ENCODE measurements around the gene ZNF443.
"Not testable (repeated sequence)": the region's sequence is repeated elsewhere in the genome, so short reads cannot be mapped to it uniquely, and the experiment has no call there.

Gene ZNF443

DNA sequence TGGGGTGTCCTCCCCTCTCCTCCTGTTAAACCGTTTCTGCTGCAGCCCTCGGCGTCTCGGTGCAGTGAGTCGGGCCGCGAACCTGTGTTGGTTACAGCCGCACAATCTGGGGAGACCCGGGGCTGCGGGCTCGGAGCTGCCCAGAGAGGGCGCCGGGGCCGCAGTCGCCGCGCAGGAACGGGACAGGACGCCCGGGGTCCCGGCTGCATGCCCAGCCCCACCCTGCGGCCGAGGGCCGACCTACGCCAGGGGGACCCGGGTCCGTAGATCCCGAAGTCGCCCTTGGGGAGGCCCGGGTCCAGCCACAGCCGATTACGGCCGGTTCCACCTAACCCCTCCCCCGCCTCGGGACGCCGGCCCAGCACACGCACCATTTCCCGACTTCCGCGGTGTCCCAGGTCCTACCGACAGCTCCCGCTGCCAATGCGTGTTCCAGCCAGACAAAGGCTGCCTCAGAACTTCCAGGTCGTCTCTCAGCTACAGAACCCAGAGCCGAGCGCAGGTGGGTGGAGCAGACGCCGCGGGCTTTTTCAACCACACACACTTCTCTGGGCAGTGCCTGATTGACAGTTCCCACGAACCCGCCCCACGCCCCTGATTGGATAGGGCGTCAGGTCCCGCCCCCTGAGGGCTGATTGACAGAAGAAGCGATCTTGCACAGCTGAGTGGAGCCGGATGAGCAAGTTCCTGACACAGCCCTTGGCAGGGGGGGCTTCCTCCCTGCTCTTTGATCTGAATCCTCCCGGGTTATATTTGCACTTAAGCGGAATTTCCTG is at the start of gene ZNF443:
Gene ZNF443, minus strand, starts transcription at position 481 of the 776 bp plus-strand sequence. Its CDS starts 107 bp downstream, at position 374.
- H3K9ac ChIP-seq (ENCODE audit: low read length) = no peak within 1 kb of the TSS
- H3K9me3 ChIP-seq (ENCODE audit: low read length) = no peaks in the 10 kb centered on the region
- no peaks in the 10 kb centered on the region for H3K27me3 ChIP-seq (ENCODE audit: control insufficient read depth in 1 of 2, insufficient read depth in 2 of 2, low read length in 2 of 2)
- H3K27ac ChIP-seq (ENCODE audit: low read depth, low read length) = peak within 1 kb of the TSS; percentile 72
- peak within 1 kb of the TSS; percentile 61 to 80 for H3K4me3 ChIP-seq (ENCODE audit: low read depth in 1 of 2, low read length in 2 of 2)
- H3K4me1 ChIP-seq (ENCODE audit: insufficient read depth, low read length) = no peaks in the 10 kb centered on the region
- H3K36me3 ChIP-seq (ENCODE audit: insufficient read depth, low read length) = no peaks in the 10 kb centered on the region

DNA sequence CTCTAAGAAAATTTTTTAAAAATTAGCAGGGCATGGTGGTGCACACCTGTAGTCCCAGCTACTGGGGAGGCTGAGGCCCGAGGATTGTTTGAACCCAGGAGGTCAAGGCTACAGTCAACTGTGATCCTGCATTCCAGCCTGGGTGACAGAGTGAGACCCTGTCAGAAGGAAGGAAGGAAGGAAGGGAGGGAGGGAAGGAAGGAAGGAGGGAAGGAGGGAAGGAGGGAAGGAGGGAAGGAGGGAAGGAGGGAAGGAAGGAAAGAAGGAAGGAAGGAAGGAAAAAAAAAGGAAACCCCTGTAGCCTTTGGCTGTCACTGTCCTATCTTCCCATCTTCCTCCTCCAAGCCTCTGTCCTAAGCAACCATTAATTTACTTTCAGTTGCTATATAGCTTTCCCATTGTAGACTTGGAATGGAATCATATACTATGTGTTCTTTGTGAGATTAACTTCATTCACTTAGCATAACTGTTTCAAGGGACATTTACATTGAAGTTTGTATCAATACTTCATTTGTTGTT is 45.5 kb upstream of the ZNF443 start:
- H3K4me1 ChIP-seq (ENCODE audit: insufficient read depth, low read length) = peaks cover 16% of the 10 kb centered on the region
- not testable (repeated sequence) for H3K27me3 ChIP-seq (ENCODE audit: control insufficient read depth in 1 of 2, insufficient read depth in 2 of 2, low read length in 2 of 2); H3K9me3 ChIP-seq (ENCODE audit: low read length); H3K9ac ChIP-seq (ENCODE audit: low read length); H3K4me3 ChIP-seq (ENCODE audit: low read depth in 1 of 2, low read length in 2 of 2); H3K27ac ChIP-seq (ENCODE audit: low read depth, low read length); H3K36me3 ChIP-seq (ENCODE audit: insufficient read depth, low read length)

DNA sequence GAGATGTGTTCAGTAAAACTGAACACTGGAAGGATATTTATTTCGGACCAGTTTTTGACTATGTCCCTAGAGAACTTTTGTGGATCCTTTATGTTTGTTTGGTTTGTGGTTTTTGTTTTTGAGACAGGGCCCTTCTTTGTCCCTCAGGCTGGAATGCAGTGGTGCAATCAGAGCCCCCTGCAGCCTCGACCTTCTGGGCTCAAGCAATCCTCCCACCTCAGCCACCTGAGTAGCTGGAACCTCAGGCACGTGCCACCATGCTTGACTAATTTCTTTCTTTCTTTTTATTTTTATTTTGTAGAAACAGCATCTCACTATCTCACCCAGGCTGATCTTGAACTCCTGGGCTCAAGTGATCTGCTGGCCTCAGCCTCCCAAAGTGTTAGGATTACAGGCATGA is 44.8 kb upstream of the ZNF443 start:
- Histone ChIP-seq H3K9ac (ENCODE audit: low read length) (no peak overlapping the region), H3K36me3 (ENCODE audit: insufficient read depth, low read length) (no peaks in the 10 kb centered on the region)

DNA sequence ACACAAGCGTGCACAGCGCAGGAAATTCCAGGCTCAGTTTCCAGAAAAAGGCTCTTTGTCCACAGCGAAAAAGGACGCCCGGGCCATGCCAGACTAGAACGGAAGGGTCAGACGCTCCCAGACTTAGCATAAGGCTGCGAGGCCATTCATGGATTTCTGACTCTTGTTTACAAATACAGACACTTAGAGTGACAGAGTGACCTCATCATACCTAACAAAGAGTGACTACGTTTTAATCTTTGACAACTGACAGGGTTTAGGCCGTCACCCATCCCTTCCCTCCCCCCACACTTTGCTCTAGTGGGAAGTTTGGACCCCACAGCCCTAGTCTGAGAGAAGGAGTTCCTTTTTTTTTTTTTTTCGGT is 44.2 kb upstream of the ZNF443 start:
- H3K27ac ChIP-seq (ENCODE audit: low read depth, low read length) = peak overlapping the region; percentile 88

More for the DNA sequence above, 44.8 kb upstream of the ZNF443 start:
- no peak overlapping the region for H3K27ac ChIP-seq (ENCODE audit: low read depth, low read length)
- H3K27me3 ChIP-seq (ENCODE audit: control insufficient read depth in 1 of 2, insufficient read depth in 2 of 2, low read length in 2 of 2) = no peaks in the 10 kb centered on the region
- H3K9me3 ChIP-seq (ENCODE audit: low read length) = no peaks in the 10 kb centered on the region
- H3K4me3 ChIP-seq (ENCODE audit: low read depth in 1 of 2, low read length in 2 of 2) = no peak overlapping the region
- peaks cover 16% of the 10 kb centered on the region for H3K4me1 ChIP-seq (ENCODE audit: insufficient read depth, low read length)

DNA sequence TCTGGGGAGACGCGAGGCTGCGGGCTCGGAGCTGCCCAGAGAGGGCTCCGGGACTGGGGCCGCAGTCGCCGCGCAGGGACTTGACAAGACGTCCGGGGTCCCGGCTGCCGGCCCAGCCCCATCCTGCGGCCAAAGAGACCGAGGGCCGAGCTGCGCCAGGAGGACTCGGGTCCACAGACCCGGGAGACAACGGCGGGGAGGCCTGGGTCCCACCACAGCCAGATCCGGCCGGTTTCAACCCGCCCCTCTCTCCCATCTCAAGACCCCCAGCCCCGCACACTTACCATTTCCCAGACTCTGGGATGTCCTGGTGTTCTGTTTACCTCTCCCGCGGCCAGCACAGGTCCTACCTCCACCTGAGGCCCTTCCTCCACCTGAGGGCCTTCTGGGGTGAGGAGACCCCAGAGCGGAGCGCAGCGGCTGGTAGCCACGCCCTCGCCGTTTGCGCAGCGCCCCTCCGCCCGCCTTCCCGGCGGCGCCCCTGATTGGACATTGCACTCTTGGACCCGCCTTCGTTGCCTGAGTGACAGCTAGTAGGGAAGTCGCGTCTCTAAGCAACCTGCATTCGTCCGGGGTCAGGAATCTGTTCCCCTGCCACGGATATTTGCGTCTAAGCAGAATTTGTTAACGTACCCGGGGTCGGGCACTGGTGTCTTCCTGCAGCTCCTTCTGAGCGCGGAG is 43.7 kb upstream of the ZNF443 start, which contains the start of gene ZNF709:
Gene ZNF709, minus strand, starts transcription at position 446 of the 681 bp plus-strand sequence. Its CDS starts 159 bp downstream, at position 287.
- peak within 1 kb of the TSS; percentile 97 to 100 for H3K4me3 ChIP-seq (ENCODE audit: low read depth in 1 of 2, low read length in 2 of 2)
- no peaks in the 10 kb centered on the region for H3K27me3 ChIP-seq (ENCODE audit: control insufficient read depth in 1 of 2, insufficient read depth in 2 of 2, low read length in 2 of 2)
- H3K4me1 ChIP-seq (ENCODE audit: insufficient read depth, low read length) = peaks cover 16% of the 10 kb centered on the region
- no peaks in the 10 kb centered on the region for H3K9me3 ChIP-seq (ENCODE audit: low read length)
- H3K9ac ChIP-seq (ENCODE audit: low read length) = peak within 1 kb of the TSS; percentile 83
- H3K36me3 ChIP-seq (ENCODE audit: insufficient read depth, low read length) = no peaks in the 10 kb centered on the region
- peak within 1 kb of the TSS; percentile 88 for H3K27ac ChIP-seq (ENCODE audit: low read depth, low read length)

More for the DNA sequence above, 44.2 kb upstream of the ZNF443 start:
- Histone ChIP-seq H3K27me3 (ENCODE audit: control insufficient read depth in 1 of 2, insufficient read depth in 2 of 2, low read length in 2 of 2) (no peaks in the 10 kb centered on the region), H3K4me3 (ENCODE audit: low read depth in 1 of 2, low read length in 2 of 2) (peak overlapping the region; percentile 97 to 100), H3K9ac (ENCODE audit: low read length) (peak overlapping the region; percentile 83), H3K4me1 (ENCODE audit: insufficient read depth, low read length) (peaks cover 16% of the 10 kb centered on the region), H3K36me3 (ENCODE audit: insufficient read depth, low read length) (no peaks in the 10 kb centered on the region), H3K9me3 (ENCODE audit: low read length) (no peaks in the 10 kb centered on the region)

DNA sequence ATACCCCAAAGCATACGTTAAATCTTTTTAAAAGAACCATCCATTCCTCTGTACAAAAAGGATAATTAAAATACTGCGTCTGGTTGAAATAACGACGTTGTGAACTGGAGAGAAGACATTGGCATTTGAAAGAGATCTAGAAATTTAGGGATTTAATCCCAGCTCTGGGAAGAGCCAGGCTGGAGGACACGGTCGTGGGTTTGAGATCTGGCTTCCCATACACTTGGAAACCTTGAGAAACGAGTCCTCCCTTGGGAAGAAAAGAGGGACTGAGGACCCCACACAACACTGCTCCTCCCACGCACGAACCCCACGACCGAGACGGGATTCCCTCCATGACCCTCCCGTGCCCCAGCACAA is 43.2 kb upstream of the ZNF443 start:
- Histone ChIP-seq H3K36me3 (ENCODE audit: insufficient read depth, low read length) (no peaks in the 10 kb centered on the region), H3K27me3 (ENCODE audit: control insufficient read depth in 1 of 2, insufficient read depth in 2 of 2, low read length in 2 of 2) (no peaks in the 10 kb centered on the region), H3K27ac (ENCODE audit: low read depth, low read length) (no peak overlapping the region), H3K4me1 (ENCODE audit: insufficient read depth, low read length) (peaks cover 16% of the 10 kb centered on the region), H3K9me3 (ENCODE audit: low read length) (no peaks in the 10 kb centered on the region), H3K9ac (ENCODE audit: low read length) (peak overlapping the region; percentile 83), H3K4me3 (ENCODE audit: low read depth in 1 of 2, low read length in 2 of 2) (peak overlapping the region; percentile 97 to 100)

DNA sequence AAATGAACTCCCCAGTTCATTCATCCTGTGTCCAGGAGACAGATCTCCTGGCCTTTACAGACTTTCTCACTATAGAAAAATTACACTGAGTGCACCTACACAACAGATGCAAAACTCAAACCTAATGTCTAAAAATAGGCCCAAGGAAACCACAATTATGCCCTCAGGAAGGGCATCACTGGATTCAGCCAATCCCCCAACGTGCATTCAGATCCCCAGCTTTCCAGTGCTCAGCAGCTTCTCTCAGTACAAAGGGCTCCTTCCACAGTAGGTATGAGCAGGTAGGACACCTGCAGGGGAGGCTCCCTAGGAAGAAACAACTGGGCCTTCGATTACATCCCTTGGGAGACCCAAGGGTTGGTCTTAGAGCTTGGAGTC is 41.7 kb upstream of the ZNF443 start:
- no peaks in the 10 kb centered on the region for H3K9me3 ChIP-seq (ENCODE audit: low read length)
- no peaks in the 10 kb centered on the region for H3K36me3 ChIP-seq (ENCODE audit: insufficient read depth, low read length)
- no peaks in the 10 kb centered on the region for H3K27me3 ChIP-seq (ENCODE audit: control insufficient read depth in 1 of 2, insufficient read depth in 2 of 2, low read length in 2 of 2)
- H3K4me3 ChIP-seq (ENCODE audit: low read depth in 1 of 2, low read length in 2 of 2) = no peak overlapping the region
- H3K9ac ChIP-seq (ENCODE audit: low read length) = no peak overlapping the region
- H3K4me1 ChIP-seq (ENCODE audit: insufficient read depth, low read length) = peaks cover 16% of the 10 kb centered on the region
- no peak overlapping the region for H3K27ac ChIP-seq (ENCODE audit: low read depth, low read length)

DNA sequence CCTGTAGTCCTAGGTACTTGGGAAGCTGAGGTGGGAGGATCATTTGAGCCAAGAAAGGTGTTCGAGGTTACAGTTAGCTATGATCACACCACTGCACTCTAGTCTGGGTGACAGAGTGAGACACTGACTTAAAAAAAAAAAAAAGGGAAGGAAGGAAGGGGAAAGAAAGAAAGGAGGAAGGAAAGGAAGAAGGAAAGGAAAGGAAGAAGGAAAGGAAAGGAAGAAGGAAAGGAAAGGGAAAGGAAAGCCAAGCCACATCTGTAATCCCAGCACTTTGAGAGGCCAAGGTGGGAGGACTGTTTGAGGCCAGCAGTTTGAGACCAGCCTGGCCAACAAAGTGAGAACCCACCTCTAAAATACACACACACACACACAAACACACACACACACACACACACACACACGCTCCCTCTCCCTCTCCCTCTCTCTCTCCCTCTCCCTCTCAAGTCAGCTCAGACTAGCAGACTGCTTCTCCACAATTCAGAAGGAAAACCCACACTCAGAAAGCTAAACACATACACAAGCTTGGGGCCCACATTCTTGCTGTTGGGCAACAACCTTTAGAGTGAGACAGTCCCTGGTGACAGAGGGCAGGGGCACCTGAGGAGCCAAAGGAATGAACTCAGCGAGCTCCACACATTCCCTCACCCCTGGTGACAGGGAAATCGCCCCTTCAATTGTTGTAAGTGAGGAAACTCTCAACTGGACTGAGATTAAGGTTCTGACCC is 41.1 kb upstream of the ZNF443 start:
- H3K27ac ChIP-seq (ENCODE audit: low read depth, low read length) = no peak overlapping the region
- no peak overlapping the region for H3K9ac ChIP-seq (ENCODE audit: low read length)
- H3K27me3 ChIP-seq (ENCODE audit: control insufficient read depth in 1 of 2, insufficient read depth in 2 of 2, low read length in 2 of 2) = no peaks in the 10 kb centered on the region
- no peaks in the 10 kb centered on the region for H3K36me3 ChIP-seq (ENCODE audit: insufficient read depth, low read length)
- H3K9me3 ChIP-seq (ENCODE audit: low read length) = no peaks in the 10 kb centered on the region
- no peak overlapping the region for H3K4me3 ChIP-seq (ENCODE audit: low read depth in 1 of 2, low read length in 2 of 2)
- peaks cover 16% of the 10 kb centered on the region for H3K4me1 ChIP-seq (ENCODE audit: insufficient read depth, low read length)

DNA sequence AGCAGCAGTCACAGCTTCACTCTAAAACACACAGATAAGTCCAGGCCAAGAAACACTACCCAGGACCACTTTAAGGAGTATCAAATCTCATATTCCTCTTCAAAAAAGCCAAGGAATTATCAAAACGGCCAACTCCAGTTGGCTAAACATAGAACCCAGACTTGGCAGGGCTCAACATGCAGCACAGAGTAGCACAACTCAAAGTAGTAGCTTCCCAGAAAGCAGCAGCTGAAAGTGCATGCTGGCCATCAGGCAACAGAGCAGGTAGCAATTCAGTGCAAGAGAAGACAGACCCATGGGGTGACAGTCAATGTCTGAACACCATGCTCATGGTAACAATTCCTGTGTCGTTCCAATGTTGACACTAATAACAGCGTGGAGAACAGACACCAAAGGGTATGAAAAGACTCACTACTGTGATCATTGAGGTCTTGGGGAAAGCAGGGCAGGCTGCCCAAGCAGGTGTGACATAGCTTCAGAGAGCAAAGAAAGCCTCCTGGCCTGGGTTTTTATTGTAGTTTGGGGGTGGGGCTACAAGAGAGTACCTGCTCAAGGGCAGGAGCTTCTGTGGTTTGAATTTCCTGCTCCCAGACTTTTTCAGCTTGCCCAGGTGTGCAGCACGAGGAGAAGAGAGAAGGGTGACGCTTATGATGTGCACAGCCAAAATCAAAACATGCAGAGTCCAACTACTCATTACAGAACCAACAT is 37.6 kb upstream of the ZNF443 start:
- Histone ChIP-seq H3K36me3 (ENCODE audit: insufficient read depth, low read length) (no peaks in the 10 kb centered on the region), H3K9ac (ENCODE audit: low read length) (no peak overlapping the region), H3K27ac (ENCODE audit: low read depth, low read length) (no peak overlapping the region)

DNA sequence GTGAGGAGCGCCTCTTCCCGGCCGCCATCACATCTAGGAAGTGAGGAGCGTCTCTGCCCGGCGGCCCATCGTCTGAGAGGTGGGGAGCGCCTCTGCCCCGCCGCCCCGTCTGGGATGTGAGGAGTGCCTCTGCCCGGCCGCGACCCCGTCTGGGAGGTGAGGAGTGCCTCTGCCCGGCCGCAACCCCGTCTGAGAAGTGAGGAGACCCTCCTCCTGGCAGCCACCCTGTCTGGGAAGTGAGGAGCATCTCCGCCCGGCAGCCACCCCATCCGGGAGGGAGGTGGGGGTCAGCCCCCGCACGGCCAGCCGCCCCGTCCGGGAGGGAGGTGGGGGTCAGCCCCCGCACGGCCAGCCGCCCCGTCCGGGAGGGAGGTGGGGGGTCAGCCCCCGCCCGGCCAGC is 26.8 kb upstream of the ZNF443 start:
- H3K9me3 ChIP-seq (ENCODE audit: low read length) = peaks cover 25% of the 10 kb centered on the region

More for the DNA sequence above, 37.6 kb upstream of the ZNF443 start:
- no peaks in the 10 kb centered on the region for H3K9me3 ChIP-seq (ENCODE audit: low read length)
- no peak overlapping the region for H3K4me3 ChIP-seq (ENCODE audit: low read depth in 1 of 2, low read length in 2 of 2)
- H3K27me3 ChIP-seq (ENCODE audit: control insufficient read depth in 1 of 2, insufficient read depth in 2 of 2, low read length in 2 of 2) = no peaks in the 10 kb centered on the region
- H3K4me1 ChIP-seq (ENCODE audit: insufficient read depth, low read length) = peaks cover 4% of the 10 kb centered on the region

DNA sequence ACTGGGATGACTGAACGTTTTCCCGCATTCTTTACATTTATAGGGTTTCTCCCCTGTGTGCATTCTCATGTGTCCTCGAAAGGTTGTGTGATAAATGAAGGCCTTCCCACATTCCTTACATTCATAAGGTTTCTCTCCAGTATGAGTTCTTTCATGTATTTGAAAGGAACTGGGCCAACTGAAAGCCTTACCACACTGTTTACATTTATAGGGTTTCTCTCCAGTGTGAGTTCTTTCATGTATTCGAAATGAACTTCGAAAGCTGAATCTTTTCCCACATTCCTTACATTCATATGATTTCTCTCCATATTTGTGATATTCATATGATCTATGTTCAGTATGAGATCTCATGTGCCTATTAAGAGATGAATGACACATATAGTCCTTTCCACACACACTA is 24.4 kb upstream of the ZNF443 start:
- Histone ChIP-seq H3K4me1 (ENCODE audit: insufficient read depth, low read length) (no peaks in the 10 kb centered on the region), H3K27me3 (ENCODE audit: control insufficient read depth in 1 of 2, insufficient read depth in 2 of 2, low read length in 2 of 2) (no peaks in the 10 kb centered on the region), H3K4me3 (ENCODE audit: low read depth in 1 of 2, low read length in 2 of 2) (peak overlapping the region in 1 of 2 donors; percentile 2), H3K9ac (ENCODE audit: low read length) (no peak overlapping the region), H3K36me3 (ENCODE audit: insufficient read depth, low read length) (peaks cover 16% of the 10 kb centered on the region), H3K9me3 (ENCODE audit: low read length) (peaks cover 31% of the 10 kb centered on the region), H3K27ac (ENCODE audit: low read depth, low read length) (no peak overlapping the region)

More for the DNA sequence above, 26.8 kb upstream of the ZNF443 start:
- not testable (repeated sequence) for H3K4me3 ChIP-seq (ENCODE audit: low read depth in 1 of 2, low read length in 2 of 2); H3K4me1 ChIP-seq (ENCODE audit: insufficient read depth, low read length); H3K27ac ChIP-seq (ENCODE audit: low read depth, low read length); H3K9ac ChIP-seq (ENCODE audit: low read length); H3K27me3 ChIP-seq (ENCODE audit: control insufficient read depth in 1 of 2, insufficient read depth in 2 of 2, low read length in 2 of 2)
- H3K36me3 ChIP-seq (ENCODE audit: insufficient read depth, low read length) = peaks cover 16% of the 10 kb centered on the region

All from muscle layer of colon (tissue), 2 donors.